Colonic mucosa (tissue), 4 donors: ENCODE results near the gene IFT43. TPM values are rescaled to one million over a fixed set of nuclear protein-coding genes. Genes with fewer than 3 reads are reported as not detected.

Experiments used
- DNase-seq: peaks from one replicate; pipeline ENCODE4 v3.0.0-alpha.2; 2020
- H3K27ac ChIP-seq: fragments of 200-600 bp; one replicate; pipeline ENCODE4 v1.8.0; 2021
- H3K27me3 ChIP-seq: fragments of 200-600 bp; one replicate; pipeline ENCODE4 v1.8.0; 2021
- H3K36me3 ChIP-seq: fragments of 200-600 bp; one replicate; pipeline ENCODE4 v1.8.0; 2021
- H3K4me1 ChIP-seq: fragments of 200-600 bp; one replicate; pipeline ENCODE4 v1.8.0; 2021; ENCODE audit warnings: mild to moderate bottlenecking
- H3K4me3 ChIP-seq: fragments of 200-600 bp; one replicate; pipeline ENCODE4 v1.8.0; 2021
- H3K9ac ChIP-seq, 2 donors: one replicate each; pipeline ENCODE4 v1.7.0; 2013; ENCODE audit warnings: control low read depth in 2 of 2, low read depth in 2 of 2, low read length in 2 of 2
- H3K9me3 ChIP-seq: fragments of 200-600 bp; one replicate; pipeline ENCODE4 v1.8.0; 2021
- intact Hi-C: fragments of 100-400 bp; cut with DNase I; formaldehyde crosslinking; loops from one replicate; pipeline ENCODE4 v1.14.1; 2022
- total RNA-seq, 2 donors: library from RNA; stranded (reverse); fragmentation: NEBNext Ultra II Directional in 1 of 2; extraction: Animal tissue kit (Norgen Biotek cat#: 25700) in 1 of 2; gene quantifications; one replicate each; pipeline ENCODE4 v1.2.1, GENCODE V29; 2021
- TF ChIP-seq, protein P1 (sequence below): fragments of 200-600 bp; IDR thresholded peaks from one replicate; pipeline ENCODE4 v1.8.0; 2022; ENCODE audit warnings: antibody characterized with exemption, mild to moderate bottlenecking
- donor health status: healthy.
- donor health status: DM: no; HTN: no; CAD: no.
- donor health status: DM: no; HTN: no; CAD: no.

Gene IFT43
- total RNA-seq, 2 donors from 2014 or later: 26.5 to 26.6 TPM

- Histone ChIP-seq H3K4me3 (no peak overlapping the region), H3K9me3 (no peaks in the 10 kb centered on the region), H3K36me3 (no peaks in the 10 kb centered on the region), H3K27me3 (no peaks in the 10 kb centered on the region), H3K27ac (no peak overlapping the region), H3K4me1 (no peaks in the 10 kb centered on the region), H3K9ac (no peak overlapping the region)
- intact Hi-C loops: loop anchor here (2.0 to 10.0 kb wide), 3 partner anchors 302 to 596 kb away; no protein-coding TSS in a partner anchor
- peak; percentile 51 for DNase-seq
- TF ChIP-seq, protein P1, sequence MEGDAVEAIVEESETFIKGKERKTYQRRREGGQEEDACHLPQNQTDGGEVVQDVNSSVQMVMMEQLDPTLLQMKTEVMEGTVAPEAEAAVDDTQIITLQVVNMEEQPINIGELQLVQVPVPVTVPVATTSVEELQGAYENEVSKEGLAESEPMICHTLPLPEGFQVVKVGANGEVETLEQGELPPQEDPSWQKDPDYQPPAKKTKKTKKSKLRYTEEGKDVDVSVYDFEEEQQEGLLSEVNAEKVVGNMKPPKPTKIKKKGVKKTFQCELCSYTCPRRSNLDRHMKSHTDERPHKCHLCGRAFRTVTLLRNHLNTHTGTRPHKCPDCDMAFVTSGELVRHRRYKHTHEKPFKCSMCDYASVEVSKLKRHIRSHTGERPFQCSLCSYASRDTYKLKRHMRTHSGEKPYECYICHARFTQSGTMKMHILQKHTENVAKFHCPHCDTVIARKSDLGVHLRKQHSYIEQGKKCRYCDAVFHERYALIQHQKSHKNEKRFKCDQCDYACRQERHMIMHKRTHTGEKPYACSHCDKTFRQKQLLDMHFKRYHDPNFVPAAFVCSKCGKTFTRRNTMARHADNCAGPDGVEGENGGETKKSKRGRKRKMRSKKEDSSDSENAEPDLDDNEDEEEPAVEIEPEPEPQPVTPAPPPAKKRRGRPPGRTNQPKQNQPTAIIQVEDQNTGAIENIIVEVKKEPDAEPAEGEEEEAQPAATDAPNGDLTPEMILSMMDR: peak; percentile 78
Observed at GRCh38 chr14:76050797-76051392, 65.3 kb downstream of the IFT43 start.

GRCh38 chr14:76051717-76052465 lies 66.3 kb downstream of the IFT43 start:
- intact Hi-C loops: loop anchor here (2.0 to 10.0 kb wide), 3 partner anchors 301 to 595 kb away; no protein-coding TSS in a partner anchor
- no peak overlapping the region for H3K4me3 ChIP-seq
- no peaks in the 10 kb centered on the region for H3K9me3 ChIP-seq
- H3K9ac ChIP-seq: no peak overlapping the region
- no peak for DNase-seq
- no peak overlapping the region for H3K27ac ChIP-seq
- no peaks in the 10 kb centered on the region for H3K4me1 ChIP-seq
- TF ChIP-seq, protein P1: no peak
- no peaks in the 10 kb centered on the region for H3K36me3 ChIP-seq
- H3K27me3 ChIP-seq: no peaks in the 10 kb centered on the region

DNA sequence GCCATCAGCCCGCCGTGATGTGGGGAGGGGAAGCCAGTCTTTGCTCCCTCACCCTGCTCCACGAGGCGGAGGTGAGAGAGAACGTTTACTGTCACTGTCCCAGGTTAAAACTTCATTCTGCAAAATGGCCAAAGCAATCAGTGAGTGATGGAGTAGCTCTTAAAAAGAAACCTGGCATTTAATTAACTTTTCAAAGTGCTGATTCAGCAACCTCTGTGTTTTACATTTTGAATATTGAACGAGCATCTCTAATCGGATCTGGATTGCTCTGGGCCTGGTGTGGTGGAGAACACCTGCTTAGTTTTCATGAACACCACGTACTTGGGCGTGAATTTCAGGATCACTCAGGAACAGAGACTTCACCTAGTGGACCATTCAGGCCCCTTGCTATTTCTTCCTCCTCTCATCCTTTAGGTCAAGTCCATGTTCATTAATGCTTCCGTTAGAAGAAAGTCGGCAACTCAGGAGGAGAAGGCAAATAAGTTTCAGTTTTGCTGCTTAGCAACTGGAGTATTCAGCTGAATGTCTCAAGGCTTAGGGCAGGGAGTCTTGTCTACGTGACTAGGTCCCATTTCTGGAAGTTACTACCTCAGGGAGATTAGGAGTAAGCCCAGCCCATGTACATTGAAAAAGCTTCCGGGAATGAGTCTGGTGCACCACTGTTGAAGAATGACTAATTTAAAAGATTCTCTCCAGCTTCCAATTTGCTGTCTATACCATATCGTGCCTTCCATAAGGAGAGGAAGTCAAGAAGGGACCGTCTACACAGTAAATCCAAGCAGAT lies 68.2 kb downstream of the IFT43 start:
- H3K9ac ChIP-seq: no peak overlapping the region
- intact Hi-C loops: loop anchor here (5.0 to 10.0 kb wide), 2 partner anchors 331 to 594 kb away; no protein-coding TSS in a partner anchor
- no peaks in the 10 kb centered on the region for H3K36me3 ChIP-seq
- TF ChIP-seq, protein P1: no peak
- no peaks in the 10 kb centered on the region for H3K9me3 ChIP-seq
- H3K27ac ChIP-seq: no peak overlapping the region
- H3K4me1 ChIP-seq: no peaks in the 10 kb centered on the region
- H3K27me3 ChIP-seq: no peaks in the 10 kb centered on the region
- DNase-seq: no peak
- H3K4me3 ChIP-seq: no peak overlapping the region

GRCh38 chr14:76055330-76055729 lies 69.8 kb downstream of the IFT43 start:
- Histone ChIP-seq H3K4me3 (no peak overlapping the region), H3K9ac (no peak overlapping the region), H3K27me3 (no peaks in the 10 kb centered on the region), H3K9me3 (no peaks in the 10 kb centered on the region), H3K4me1 (no peaks in the 10 kb centered on the region), H3K36me3 (no peaks in the 10 kb centered on the region), H3K27ac (no peak overlapping the region)
- DNase-seq: no peak
- TF ChIP-seq, protein P1: no peak
- intact Hi-C loops: loop anchor here (10.0 kb wide), 1 partner anchor 329 kb away; no protein-coding TSS in a partner anchor

DNA sequence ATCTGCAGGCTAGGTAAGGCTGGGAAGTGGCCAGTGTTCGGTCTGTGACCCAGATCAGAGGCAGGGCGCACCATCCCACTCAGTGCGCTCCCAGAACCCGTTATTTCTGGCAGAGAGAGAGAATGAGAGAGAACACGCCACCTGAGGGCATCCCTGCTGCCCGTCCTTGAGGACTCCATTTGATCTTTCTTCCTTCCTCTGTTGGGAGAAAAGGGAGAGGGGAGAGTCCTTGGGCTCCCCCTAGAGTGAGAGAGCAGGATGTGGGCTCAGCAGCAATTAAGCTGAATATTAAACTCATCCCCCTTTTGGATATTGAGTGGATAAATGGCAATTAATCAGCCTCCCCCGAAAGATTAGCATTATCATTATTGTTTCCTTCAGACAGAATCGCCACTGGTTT lies 70.6 kb downstream of the IFT43 start:
- Histone ChIP-seq H3K9me3 (no peaks in the 10 kb centered on the region), H3K4me3 (no peak overlapping the region), H3K36me3 (no peaks in the 10 kb centered on the region), H3K27ac (no peak overlapping the region), H3K27me3 (no peaks in the 10 kb centered on the region), H3K4me1 (no peaks in the 10 kb centered on the region), H3K9ac (no peak overlapping the region)
- TF ChIP-seq, protein P1: no peak
- DNase-seq: no peak
- intact Hi-C loops: loop anchor here (10.0 kb wide), 1 partner anchor 329 kb away; no protein-coding TSS in a partner anchor
